ENCODE data around the gene SNX8. TPM values are rescaled to one million over a fixed set of nuclear protein-coding genes. Genes with fewer than 3 reads are reported as not detected.

The SNX8 gene
- total and polyA plus RNA-seq, 2 experiments from 2014 or later = 6.3 to 12.8 TPM

DNA sequence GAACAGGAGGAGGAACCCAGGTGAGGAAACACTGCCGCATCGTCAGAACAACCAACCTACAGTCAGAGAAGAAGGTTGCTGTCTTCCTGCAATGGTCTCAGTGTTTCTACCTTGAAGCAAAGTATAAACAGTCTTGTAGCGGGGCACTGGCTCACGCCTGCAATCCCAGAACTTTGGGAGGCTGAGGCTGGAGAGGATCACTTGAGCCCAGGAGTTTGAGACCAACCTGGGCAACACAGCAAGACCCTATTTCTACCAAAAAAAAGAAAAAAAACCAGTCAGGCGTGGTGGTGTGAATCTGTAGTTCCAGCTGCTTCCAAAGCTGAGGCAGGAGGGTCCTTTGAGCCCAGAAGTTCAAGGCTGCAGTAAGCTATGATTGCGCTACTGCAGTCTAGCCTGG lies 23.4 kb downstream of the SNX8 start:
- no peak for TF ChIP-seq CTCF (IDR thresholded peaks at IDR 0.05; ENCODE audit: low read depth, low read length)
- Histone ChIP-seq H3K36me3 (no peaks in the 10 kb centered on the region), H3K27me3 (no peaks in the 10 kb centered on the region), H3K27ac (no peak overlapping the region), H3K9me3 (ENCODE audit: low read depth) (no peaks in the 10 kb centered on the region), H3K4me1 (ENCODE audit: low read depth) (no peaks in the 10 kb centered on the region), H3K4me3 (no peak overlapping the region)
- no peak for DNase-seq (ENCODE audit: low read depth in 1 of 2, low spot score in 1 of 2)

DNA sequence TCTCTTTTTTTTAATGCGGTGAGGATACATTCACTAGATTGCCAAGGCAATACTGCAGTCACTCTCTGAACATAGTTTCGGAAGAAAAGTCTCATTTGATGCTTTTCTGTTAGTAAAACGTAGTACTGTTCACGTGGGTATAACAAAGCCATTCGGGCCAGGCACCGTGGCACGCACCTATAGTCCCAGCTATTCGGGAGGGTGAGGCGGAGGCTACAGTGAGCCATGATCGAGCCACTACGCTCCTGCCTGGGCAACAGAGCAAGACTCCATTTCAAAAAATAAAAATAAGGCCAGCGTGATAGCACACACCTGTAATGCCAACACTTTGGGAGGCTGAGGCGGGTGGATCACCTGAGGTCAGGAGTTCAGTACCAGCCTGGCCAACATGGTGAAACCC lies 24.6 kb downstream of the SNX8 start:
- no peaks in the 10 kb centered on the region for H3K27me3 ChIP-seq
- no peaks in the 10 kb centered on the region for H3K9me3 ChIP-seq (ENCODE audit: low read depth)

DNA sequence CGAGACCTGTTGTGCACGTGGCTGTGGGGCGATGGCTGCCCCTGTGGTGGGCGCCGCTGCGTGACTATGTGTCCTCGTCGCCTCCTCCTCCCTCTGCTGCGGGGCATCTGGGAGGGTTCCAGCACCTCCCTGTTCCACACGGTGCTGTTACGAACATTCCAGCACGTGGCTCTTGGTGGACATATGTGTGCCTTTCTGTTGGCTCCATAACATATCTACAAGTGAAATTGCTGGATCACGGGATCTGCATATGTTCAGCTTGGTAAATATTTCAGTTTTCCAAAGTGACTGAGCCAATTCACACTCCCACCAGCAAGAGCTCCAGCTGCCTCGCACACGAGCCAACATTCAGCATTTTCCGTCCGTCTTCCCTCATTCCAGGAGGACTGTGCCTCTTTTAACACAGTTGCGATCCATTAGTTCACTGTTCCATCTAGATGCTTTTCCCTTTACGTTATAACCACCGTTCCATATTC lies 25.1 kb downstream of the SNX8 start:
- TF ChIP-seq CTCF (IDR thresholded peaks at IDR 0.05; ENCODE audit: low read depth, low read length) = no peak
- Histone ChIP-seq H3K36me3 (no peaks in the 10 kb centered on the region), H3K27ac (no peak overlapping the region), H3K4me3 (no peak overlapping the region), H3K9me3 (ENCODE audit: low read depth) (no peaks in the 10 kb centered on the region), H3K27me3 (no peaks in the 10 kb centered on the region), H3K4me1 (ENCODE audit: low read depth) (no peaks in the 10 kb centered on the region)
- no peak for DNase-seq (ENCODE audit: low read depth in 1 of 2, low spot score in 1 of 2)

More for the DNA sequence above, 24.6 kb downstream of the SNX8 start:
- H3K4me3 ChIP-seq = no peak overlapping the region
- TF ChIP-seq CTCF (IDR thresholded peaks at IDR 0.05; ENCODE audit: low read depth, low read length) = no peak
- H3K36me3 ChIP-seq = no peaks in the 10 kb centered on the region
- no peak overlapping the region for H3K27ac ChIP-seq
- no peak for DNase-seq (ENCODE audit: low read depth in 1 of 2, low spot score in 1 of 2)
- no peaks in the 10 kb centered on the region for H3K4me1 ChIP-seq (ENCODE audit: low read depth)

DNA sequence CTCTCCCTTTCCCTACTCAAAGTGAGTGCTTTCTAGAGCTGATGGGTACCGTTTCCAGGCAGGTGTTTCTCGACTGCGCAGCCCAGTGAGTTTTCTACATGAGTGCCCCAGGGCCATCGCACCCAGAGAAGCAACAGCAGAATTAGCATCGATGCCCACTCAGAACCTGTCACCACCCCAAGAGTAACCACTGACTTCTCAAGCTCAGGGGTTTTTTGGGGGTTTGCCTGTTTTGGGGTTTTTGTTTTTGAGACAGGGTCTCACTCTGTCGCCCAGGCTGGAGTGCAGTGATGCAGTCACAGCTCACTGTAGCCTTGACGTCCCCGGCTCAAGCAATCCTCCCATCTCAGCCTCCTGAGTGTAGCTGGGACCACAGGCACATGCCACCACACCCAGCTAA lies 25.7 kb downstream of the SNX8 start:
- no peak for TF ChIP-seq CTCF (IDR thresholded peaks at IDR 0.05; ENCODE audit: low read depth, low read length)
- no peak for DNase-seq (ENCODE audit: low read depth in 1 of 2, low spot score in 1 of 2)
- no peak overlapping the region for H3K4me3 ChIP-seq

GRCh38 chr7:2287745-2288144 lies 26.5 kb downstream of the SNX8 start:
- no peaks in the 10 kb centered on the region for H3K4me1 ChIP-seq (ENCODE audit: low read depth)
- TF ChIP-seq CTCF (IDR thresholded peaks at IDR 0.05; ENCODE audit: low read depth, low read length) = no peak
- no peak for DNase-seq (ENCODE audit: low read depth in 1 of 2, low spot score in 1 of 2)
- H3K36me3 ChIP-seq = no peaks in the 10 kb centered on the region
- H3K27me3 ChIP-seq = no peaks in the 10 kb centered on the region
- no peak overlapping the region for H3K27ac ChIP-seq
- H3K9me3 ChIP-seq (ENCODE audit: low read depth) = no peaks in the 10 kb centered on the region
- H3K4me3 ChIP-seq = no peak overlapping the region

More for the DNA sequence above, 25.7 kb downstream of the SNX8 start:
- H3K4me1 ChIP-seq (ENCODE audit: low read depth) = no peaks in the 10 kb centered on the region
- H3K27ac ChIP-seq = no peak overlapping the region
- H3K9me3 ChIP-seq (ENCODE audit: low read depth) = no peaks in the 10 kb centered on the region
- H3K27me3 ChIP-seq = no peaks in the 10 kb centered on the region
- no peaks in the 10 kb centered on the region for H3K36me3 ChIP-seq

- H3K4me3 ChIP-seq = no peak overlapping the region
- no peak for DNase-seq (ENCODE audit: low read depth in 1 of 2, low spot score in 1 of 2)
- TF ChIP-seq CTCF (IDR thresholded peaks at IDR 0.05; ENCODE audit: low read depth, low read length) = no peak
- H3K27me3 ChIP-seq = no peaks in the 10 kb centered on the region
- peaks cover 8% of the 10 kb centered on the region for H3K4me1 ChIP-seq (ENCODE audit: low read depth)
- no peaks in the 10 kb centered on the region for H3K9me3 ChIP-seq (ENCODE audit: low read depth)
- no peak overlapping the region for H3K27ac ChIP-seq
- no peaks in the 10 kb centered on the region for H3K36me3 ChIP-seq
These were observed 31.2 kb downstream of the SNX8 start for GRCh38 chr7:2283074-2283473.

Data from cardiac muscle cell (in vitro differentiated cells and primary cell).